OCI-LY1 (cell line): ENCODE data around the gene HERC5.
A peak's percentile ranks its signal among the peaks of the same experiment; 100 is the strongest.

Source experiments
- H2AFZ ChIP-seq: fragments of 200-600 bp; sonication (generic), shearing (Covaris generic); 2 replicates; pipeline ENCODE4 v1.6.0; 2014; ENCODE audit warnings: antibody characterized with exemption, mild to moderate bottlenecking, low read length
- H3F3A ChIP-seq: fragments of 200-600 bp; sonication (generic), shearing (Covaris generic); 2 replicates; pipeline ENCODE4 v1.6.0; 2014; ENCODE audit warnings: mild to moderate bottlenecking, antibody characterized with exemption, low read length, moderate library complexity; ENCODE audit not compliant: insufficient read depth
- H3K27ac ChIP-seq: fragments of 200-600 bp; sonication (generic); 2 replicates; pipeline ENCODE4 v1.5.1; 2014; ENCODE audit warnings: low read length, mixed run types, mild to moderate bottlenecking, low read depth; ENCODE audit not compliant: poor library complexity, severe bottlenecking
- H3K27me3 ChIP-seq: fragments of 200-600 bp; sonication (generic); 2 replicates; pipeline ENCODE4 v1.6.0; 2014; ENCODE audit warnings: antibody characterized with exemption, mild to moderate bottlenecking, low read length, moderate library complexity; ENCODE audit not compliant: insufficient read depth
- H3K36me3 ChIP-seq: fragments of 200-600 bp; sonication (generic); 2 replicates; pipeline ENCODE4 v1.6.1; 2014; ENCODE audit warnings: mild to moderate bottlenecking, antibody characterized with exemption, low read length, moderate library complexity, mixed read lengths; ENCODE audit not compliant: insufficient read depth
- H3K4me1 ChIP-seq: fragments of 200-600 bp; sonication (generic); 2 replicates; pipeline ENCODE4 v1.5.1; 2014; ENCODE audit warnings: mild to moderate bottlenecking, low read length, moderate library complexity; ENCODE audit not compliant: insufficient read depth, severe bottlenecking
- H3K4me2 ChIP-seq: fragments of 200-600 bp; sonication (generic), shearing (Covaris generic); 2 replicates; pipeline ENCODE4 v1.6.1; 2014; ENCODE audit warnings: low read length
- H3K4me3 ChIP-seq: fragments of 200-600 bp; sonication (generic); 2 replicates; pipeline ENCODE4 v1.5.1; 2014; ENCODE audit warnings: low read length, low read depth, mild to moderate bottlenecking, mixed read lengths; ENCODE audit not compliant: poor library complexity, severe bottlenecking
- H3K79me2 ChIP-seq: fragments of 200-600 bp; shearing (Covaris generic); 2 replicates; pipeline ENCODE4 v1.6.1; 2016; ENCODE audit warnings: mixed run types, low read length, mixed read lengths; ENCODE audit not compliant: insufficient read depth
- H3K9ac ChIP-seq: fragments of 200-600 bp; sonication (generic), shearing (Covaris generic); 2 replicates; pipeline ENCODE4 v1.6.1; 2014; ENCODE audit warnings: mild to moderate bottlenecking, low read length, mixed read lengths
- H3K9me2 ChIP-seq: fragments of 200-600 bp; sonication (generic), shearing (Covaris generic); 2 replicates; pipeline ENCODE4 v1.6.1; 2014; ENCODE audit warnings: low read depth, mild to moderate bottlenecking, low read length, mixed read lengths
- H3K9me3 ChIP-seq: fragments of 200-600 bp; shearing (Covaris generic); 2 replicates; pipeline ENCODE4 v1.6.1; 2014; ENCODE audit warnings: low read length, mixed read lengths
- H4K20me1 ChIP-seq: fragments of 200-600 bp; sonication (generic), shearing (Covaris generic); 2 replicates; pipeline ENCODE4 v1.6.0; 2016; ENCODE audit warnings: mild to moderate bottlenecking, low read length; ENCODE audit not compliant: insufficient read depth
- CTCF ChIP-seq: fragments of 200-600 bp; sonication (generic), shearing (Covaris generic); IDR thresholded peaks from 2 replicates; pipeline ENCODE4 v1.5.1; 2017; ENCODE audit warnings: mild to moderate bottlenecking, antibody characterized with exemption, low read length, moderate library complexity, mixed read lengths
- EZH2 ChIP-seq: fragments of 200-600 bp; sonication (generic), shearing (Covaris generic); IDR thresholded peaks from 2 replicates; pipeline ENCODE4 v1.8.0; 2017; ENCODE audit warnings: borderline replicate concordance, mixed run types, mild to moderate bottlenecking, antibody characterized with exemption, low read length, moderate library complexity, mixed read lengths

The HERC5 gene

GRCh38 chr4:88524171-88524570, 67.3 kb downstream of the HERC5 start:
- H3K4me2 ChIP-seq = peak overlapping the region; percentile 89; the same call in 1 of the 2 replicates
- peak overlapping the region; percentile 60; the same call in 1 of the 2 replicates for H2AFZ ChIP-seq
- H3K79me2 ChIP-seq = no peaks in the 10 kb centered on the region
- H3K9ac ChIP-seq = no peak overlapping the region
- H3F3A ChIP-seq = no peaks in the 10 kb centered on the region
- no peak overlapping the region for H3K27ac ChIP-seq
- H3K9me3 ChIP-seq = no peaks in the 10 kb centered on the region
- H4K20me1 ChIP-seq = no peaks in the 10 kb centered on the region
- TF ChIP-seq EZH2 (no peak), CTCF (no peak)
- no peaks in the 10 kb centered on the region for H3K9me2 ChIP-seq
- no peaks in the 10 kb centered on the region for H3K27me3 ChIP-seq
- 0 out of 2 replicates have a peak, but pooled peaks cover 10% of the 10 kb centered on the region for H3K36me3 ChIP-seq
- peak overlapping the region; percentile 93 for H3K4me3 ChIP-seq
- H3K4me1 ChIP-seq = peaks cover 11% of the 10 kb centered on the region

GRCh38 chr4:88526221-88526815, 69.4 kb downstream of the HERC5 start:
- H3K9me3 ChIP-seq = no peaks in the 10 kb centered on the region
- no peaks in the 10 kb centered on the region for H4K20me1 ChIP-seq
- H3K9ac ChIP-seq = no peak overlapping the region
- peaks cover 11% of the 10 kb centered on the region for H3K4me1 ChIP-seq
- no peaks in the 10 kb centered on the region for H3K9me2 ChIP-seq
- TF ChIP-seq EZH2 = no peak
- TF ChIP-seq CTCF = peak; percentile 37; the same call in 1 of the 2 replicates
- no peak overlapping the region for H3K4me2 ChIP-seq
- no peaks in the 10 kb centered on the region for H3K79me2 ChIP-seq
- no peaks in the 10 kb centered on the region for H3K27me3 ChIP-seq
- no peak overlapping the region for H2AFZ ChIP-seq
- 0 out of 2 replicates have a peak, but pooled peaks cover 1% of the 10 kb centered on the region for H3K36me3 ChIP-seq
- no peak overlapping the region for H3K4me3 ChIP-seq
- H3F3A ChIP-seq = no peaks in the 10 kb centered on the region
- H3K27ac ChIP-seq = no peak overlapping the region

DNA sequence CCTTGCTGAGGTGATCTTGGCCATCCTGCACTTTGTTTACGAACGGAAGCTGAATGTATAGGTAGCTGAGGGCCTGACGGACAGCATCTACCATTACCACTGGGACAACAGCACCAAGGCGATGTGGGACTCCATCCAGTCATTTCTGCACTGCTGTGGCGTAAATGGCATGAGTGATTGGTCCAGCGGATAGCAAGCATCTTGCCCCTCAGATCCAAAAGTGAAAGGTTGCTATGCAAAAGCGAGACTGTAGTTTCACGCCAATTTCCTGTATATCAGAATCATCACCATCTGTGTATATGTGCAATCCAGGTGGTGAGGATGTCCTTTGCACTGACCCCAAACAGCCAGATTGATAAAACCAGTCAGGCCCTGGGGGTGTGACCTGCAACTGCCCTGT, 70.9 kb downstream of the HERC5 start:
- TF ChIP-seq EZH2 (no peak), CTCF (no peak)
- no peak overlapping the region for H3K4me2 ChIP-seq
- no peaks in the 10 kb centered on the region for H3F3A ChIP-seq
- H3K36me3 ChIP-seq = no peaks in the 10 kb centered on the region
- no peaks in the 10 kb centered on the region for H4K20me1 ChIP-seq
- no peak overlapping the region for H3K9ac ChIP-seq
- no peaks in the 10 kb centered on the region for H3K9me3 ChIP-seq
- no peaks in the 10 kb centered on the region for H3K79me2 ChIP-seq
- H3K27ac ChIP-seq = no peak overlapping the region
- no peaks in the 10 kb centered on the region for H3K9me2 ChIP-seq
- H3K27me3 ChIP-seq = no peaks in the 10 kb centered on the region
- H3K4me3 ChIP-seq = no peak overlapping the region
- peaks cover 3% of the 10 kb centered on the region for H3K4me1 ChIP-seq
- H2AFZ ChIP-seq = no peak overlapping the region
